GM12864 (cell line): Measurements from ENCODE around the gene OLFM4.

Experiments used
- DNase-seq: peaks from one replicate; pipeline ENCODE4 v3.0.0-alpha.2; 2011; ENCODE audit warnings: low read depth
- H3K4me3 ChIP-seq: 2 replicates; pipeline ENCODE4 v1.5.1; 2011; ENCODE audit warnings: mild to moderate bottlenecking, low read depth, low read length, control low read depth
- TF ChIP-seq, protein P1 (sequence below): IDR thresholded peaks from 2 replicates; pipeline ENCODE4 v1.5.1; 2011; ENCODE audit warnings: low read depth, mild to moderate bottlenecking, moderate library complexity, low read length, control low read depth, inconsistent platforms; ENCODE audit errors: missing control alignments

OLFM4 gene

DNA sequence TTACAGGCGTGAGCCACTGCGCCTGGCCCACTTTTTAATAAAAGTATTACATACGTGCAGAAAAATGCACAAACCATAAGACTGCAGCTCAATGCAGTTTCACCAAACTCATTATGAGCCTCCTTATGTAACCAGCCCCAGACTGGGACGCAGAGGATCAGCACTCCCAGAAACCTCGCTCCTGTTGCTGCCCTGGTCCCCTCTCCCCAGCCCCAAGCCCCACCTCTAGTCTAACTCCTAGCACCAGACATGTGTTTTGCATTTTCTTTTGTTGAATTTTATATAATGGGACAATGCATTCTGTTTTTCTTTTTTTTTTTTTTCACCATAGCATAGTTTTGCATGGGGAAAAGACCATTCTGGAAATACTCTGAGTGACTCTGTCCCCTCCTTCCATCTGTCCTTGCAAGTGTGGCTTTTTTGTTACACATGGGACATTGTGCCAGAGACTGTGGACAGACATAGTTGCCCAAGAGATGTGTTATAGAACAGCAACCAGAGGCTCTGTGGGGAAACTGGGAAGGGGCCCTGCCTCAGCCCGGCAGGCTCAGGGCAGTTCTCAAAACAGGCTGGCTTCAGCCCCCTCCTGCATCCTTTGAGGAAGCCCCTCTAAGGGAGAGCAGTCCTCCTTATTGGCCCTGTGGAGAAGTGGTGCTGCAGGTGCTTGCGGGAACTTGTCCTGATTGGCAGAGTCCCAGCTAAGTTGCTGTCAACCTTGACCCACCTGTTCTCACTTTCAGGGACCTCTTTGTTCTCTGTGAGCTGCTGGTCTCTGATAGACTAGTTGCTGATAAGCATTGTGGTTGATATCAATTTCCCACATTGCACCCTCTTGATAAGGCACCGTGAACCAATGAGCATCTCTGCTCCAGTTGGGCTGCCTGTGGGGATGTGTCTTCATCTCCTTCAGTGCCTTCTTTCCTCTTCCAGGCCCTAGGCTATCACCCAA is 13.8 kb upstream of the OLFM4 start:
- TF ChIP-seq, protein P1, sequence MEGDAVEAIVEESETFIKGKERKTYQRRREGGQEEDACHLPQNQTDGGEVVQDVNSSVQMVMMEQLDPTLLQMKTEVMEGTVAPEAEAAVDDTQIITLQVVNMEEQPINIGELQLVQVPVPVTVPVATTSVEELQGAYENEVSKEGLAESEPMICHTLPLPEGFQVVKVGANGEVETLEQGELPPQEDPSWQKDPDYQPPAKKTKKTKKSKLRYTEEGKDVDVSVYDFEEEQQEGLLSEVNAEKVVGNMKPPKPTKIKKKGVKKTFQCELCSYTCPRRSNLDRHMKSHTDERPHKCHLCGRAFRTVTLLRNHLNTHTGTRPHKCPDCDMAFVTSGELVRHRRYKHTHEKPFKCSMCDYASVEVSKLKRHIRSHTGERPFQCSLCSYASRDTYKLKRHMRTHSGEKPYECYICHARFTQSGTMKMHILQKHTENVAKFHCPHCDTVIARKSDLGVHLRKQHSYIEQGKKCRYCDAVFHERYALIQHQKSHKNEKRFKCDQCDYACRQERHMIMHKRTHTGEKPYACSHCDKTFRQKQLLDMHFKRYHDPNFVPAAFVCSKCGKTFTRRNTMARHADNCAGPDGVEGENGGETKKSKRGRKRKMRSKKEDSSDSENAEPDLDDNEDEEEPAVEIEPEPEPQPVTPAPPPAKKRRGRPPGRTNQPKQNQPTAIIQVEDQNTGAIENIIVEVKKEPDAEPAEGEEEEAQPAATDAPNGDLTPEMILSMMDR: no peak
- H3K4me3 ChIP-seq: no peak overlapping the region
- no peak for DNase-seq

DNA sequence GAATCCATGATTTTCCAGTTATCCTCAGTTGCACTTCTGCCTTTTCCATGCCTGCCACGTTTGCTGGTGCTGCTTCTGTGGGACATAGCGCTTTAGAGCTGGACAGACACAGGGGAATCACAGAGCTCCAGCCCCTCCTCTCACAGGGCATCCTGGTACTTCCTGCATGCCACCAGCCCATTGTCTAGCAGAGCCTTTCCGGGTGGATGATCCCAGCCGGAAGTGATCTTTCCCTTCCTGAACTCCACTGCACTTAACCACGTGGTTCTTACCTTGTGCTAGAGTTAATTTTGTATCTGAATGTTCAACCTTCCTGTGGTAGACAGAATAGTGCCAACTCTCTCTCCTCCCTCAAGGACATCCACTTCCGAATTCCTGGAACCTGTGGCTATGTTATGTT is 12.6 kb upstream of the OLFM4 start:
- no peak for DNase-seq
- no peak overlapping the region for H3K4me3 ChIP-seq
- TF ChIP-seq, protein P1: no peak

DNA sequence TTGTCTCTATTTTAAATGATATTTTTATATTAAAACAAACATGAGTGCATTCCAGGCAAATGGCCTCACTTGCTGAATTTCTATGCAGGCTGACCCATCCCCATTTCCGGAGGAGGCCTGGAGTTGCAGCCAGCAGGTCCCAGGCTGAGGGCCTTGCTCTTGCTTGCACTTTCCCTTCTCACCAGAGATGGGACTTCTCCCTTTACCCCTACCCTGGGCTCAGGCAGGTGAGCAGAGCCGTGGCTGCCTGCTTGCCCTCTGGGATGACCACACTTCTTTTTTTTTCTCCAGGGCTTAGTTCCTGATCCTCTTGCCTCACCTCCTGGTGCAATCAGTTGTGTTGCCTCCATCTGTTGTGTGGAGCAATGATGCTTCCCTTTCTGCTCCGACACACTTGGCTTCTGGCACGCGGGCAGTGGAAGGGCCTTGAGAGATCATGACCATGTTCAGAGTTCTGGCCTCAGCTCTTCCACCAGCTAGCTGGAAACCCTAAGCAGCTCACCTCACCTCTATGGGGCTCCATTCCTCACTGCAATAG is 11.1 kb upstream of the OLFM4 start:
- TF ChIP-seq, protein P1: no peak
- no peak for DNase-seq
- H3K4me3 ChIP-seq: no peak overlapping the region

DNA sequence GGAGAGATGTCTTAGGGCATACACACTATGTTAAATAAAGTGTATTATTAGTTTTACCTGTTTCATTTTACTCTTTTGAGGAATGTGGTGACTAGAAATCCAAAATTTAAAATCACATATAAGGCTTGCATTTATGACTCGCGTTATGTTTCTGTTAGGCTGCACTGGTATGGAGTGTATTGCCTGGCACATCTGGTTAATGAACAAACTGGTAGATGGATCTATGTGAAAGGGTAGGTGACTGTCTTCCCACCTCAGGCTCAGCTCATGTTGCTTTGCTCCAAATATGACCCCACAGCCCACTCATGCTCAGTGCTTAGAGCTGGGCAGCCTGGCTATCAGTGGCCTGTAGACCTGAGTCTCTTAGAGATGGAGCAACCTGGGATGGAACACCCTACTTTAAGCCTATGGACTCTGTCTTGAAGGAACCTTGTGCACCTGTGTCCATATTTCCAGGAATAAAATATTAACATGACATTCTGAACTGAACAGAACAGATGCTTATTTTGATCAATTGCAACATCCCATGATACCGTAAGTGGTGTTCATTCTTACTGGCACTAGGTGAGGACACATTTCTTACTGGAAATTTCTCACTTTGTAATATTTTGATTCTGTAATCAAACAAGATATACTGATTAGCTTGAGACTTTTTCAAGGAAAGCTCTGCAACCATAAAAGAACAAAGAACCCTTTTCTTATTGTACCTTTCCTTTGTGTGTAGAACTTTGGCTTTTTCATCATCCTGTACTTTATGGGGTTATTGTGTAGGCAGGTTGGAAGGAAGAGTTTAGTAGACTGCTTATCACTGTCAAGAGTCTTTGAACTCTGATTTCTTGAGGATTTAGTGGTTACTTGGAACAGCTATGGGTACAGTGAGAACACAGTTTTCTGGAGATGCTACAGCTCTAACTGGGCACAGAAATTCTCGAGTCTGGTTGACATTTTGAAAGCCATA is 9.6 kb upstream of the OLFM4 start:
- no peak overlapping the region for H3K4me3 ChIP-seq
- TF ChIP-seq, protein P1: no peak
- no peak for DNase-seq

DNA sequence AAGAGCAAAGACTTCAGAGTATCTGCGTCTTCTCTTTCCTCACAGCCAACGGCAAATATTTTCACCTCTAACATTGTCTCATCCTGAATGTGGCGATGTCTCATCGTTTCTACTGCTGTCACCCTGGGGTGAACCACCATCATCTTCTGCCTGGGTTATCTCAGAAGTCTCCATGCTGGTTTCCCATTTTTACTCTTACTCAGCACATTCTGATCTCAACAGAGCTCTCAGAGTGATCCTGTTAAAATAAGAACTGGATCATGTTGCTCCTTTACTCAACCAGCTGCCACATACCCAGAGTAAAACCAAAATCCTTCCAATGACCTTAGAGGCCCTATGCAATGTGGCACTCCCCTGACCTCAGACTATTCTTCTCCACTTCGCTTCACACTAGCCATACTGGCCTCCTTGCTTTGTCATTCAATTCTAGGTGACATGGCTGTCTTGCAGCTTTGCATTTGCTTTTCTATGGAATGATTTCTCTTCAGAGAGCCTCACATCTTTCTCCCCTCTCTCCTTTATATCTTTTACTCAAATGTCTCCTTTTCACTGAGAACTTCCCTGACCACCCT is 7.8 kb upstream of the OLFM4 start:
- TF ChIP-seq, protein P1: no peak
- DNase-seq: no peak
- no peak overlapping the region for H3K4me3 ChIP-seq

DNA sequence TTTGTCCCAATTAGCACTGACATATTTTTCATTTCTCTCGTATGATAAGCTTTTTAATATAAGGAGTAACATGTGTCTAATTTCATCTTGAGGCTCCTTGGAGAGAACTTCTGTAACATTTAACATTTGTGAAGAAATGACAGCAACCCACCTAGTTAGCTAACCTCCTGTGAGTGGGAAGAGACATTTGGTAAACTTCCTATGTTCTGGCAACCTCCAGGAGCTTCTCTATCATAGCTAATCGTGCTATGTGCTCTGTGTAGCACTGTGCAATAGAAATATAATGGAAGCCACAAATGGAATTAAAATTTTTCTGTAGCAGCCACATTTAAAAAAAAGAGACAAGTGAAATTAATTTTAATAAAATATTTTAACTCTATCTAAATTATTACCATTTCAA is 5.4 kb upstream of the OLFM4 start:
- TF ChIP-seq, protein P1: no peak
- H3K4me3 ChIP-seq: no peak overlapping the region
- DNase-seq: no peak
